ENCODE measurements around the gene STPG2.

DNA sequence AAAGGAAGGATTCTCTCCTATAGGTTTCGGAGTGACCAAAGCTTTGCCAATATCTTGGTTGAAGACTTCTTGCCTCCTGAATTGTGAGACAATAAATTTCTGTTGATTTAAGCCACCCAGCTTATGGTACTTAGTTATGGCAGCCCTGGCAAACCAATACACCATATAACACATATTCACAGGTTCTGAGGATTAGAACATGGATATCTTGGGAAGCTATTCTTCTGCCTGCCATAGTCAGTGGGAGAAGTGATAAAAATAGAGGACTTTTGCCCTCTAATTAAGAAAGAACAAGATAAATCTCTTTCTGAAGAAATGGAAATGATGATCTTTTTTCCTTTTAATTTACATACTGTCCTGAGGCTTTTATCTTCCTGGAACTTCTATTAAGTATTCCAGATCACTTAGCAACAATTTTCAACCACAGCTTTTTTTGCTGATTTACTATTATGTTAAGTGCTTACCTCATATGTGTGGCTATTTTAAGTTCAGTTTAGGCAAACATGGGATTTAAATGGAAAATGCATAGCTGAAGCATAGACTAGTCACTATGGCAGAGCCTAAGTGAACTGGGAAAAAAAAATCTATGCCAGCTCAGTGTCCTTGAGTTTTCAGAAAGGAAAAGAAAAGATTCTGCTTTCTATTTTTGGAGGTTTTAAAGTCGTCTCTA is 381.7 kb downstream of the STPG2 start:
- TF ChIP-seq CTCF (conservative IDR thresholded peaks at IDR 0.05; ENCODE audit: low read depth, low read length) (no peak), POLR2A (IDR thresholded peaks at IDR 0.05; ENCODE audit: low read depth, low read length) (no peak), CEBPB (IDR thresholded peaks at IDR 0.05; ENCODE audit: low read depth, low read length) (no peak), MXI1 (IDR thresholded peaks at IDR 0.05; ENCODE audit: borderline replicate concordance, low read depth, low read length) (no peak), CHD1 (IDR thresholded peaks at IDR 0.05; ENCODE audit: low read depth, low read length) (no peak), RFX5 (IDR thresholded peaks at IDR 0.05; ENCODE audit: low read depth, low read length) (no peak), RCOR1 (IDR thresholded peaks at IDR 0.05; ENCODE audit: insufficient replicate concordance, low read length) (no peak)
- TF ChIP-seq, protein P1, sequence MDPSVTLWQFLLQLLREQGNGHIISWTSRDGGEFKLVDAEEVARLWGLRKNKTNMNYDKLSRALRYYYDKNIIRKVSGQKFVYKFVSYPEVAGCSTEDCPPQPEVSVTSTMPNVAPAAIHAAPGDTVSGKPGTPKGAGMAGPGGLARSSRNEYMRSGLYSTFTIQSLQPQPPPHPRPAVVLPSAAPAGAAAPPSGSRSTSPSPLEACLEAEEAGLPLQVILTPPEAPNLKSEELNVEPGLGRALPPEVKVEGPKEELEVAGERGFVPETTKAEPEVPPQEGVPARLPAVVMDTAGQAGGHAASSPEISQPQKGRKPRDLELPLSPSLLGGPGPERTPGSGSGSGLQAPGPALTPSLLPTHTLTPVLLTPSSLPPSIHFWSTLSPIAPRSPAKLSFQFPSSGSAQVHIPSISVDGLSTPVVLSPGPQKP (IDR thresholded peaks at IDR 0.05; ENCODE audit: borderline replicate concordance, low read depth, low read length): no peak
